Measurements from ENCODE around the gene RAB3B. TPM values are rescaled to one million over a fixed set of nuclear protein-coding genes. Genes with fewer than 3 reads are reported as not detected.

RAB3B gene
- total and polyA plus RNA-seq, 9 of the 15 experiments (the other 6 are each of a cell fraction or from before 2014, with no cell fraction given), result 0.07 to 0.47 (median 0.27) TPM

- Histone ChIP-seq H3K27me3 (ENCODE audit: control insufficient read depth in 2 of 2, insufficient read depth in 2 of 2, low read length in 2 of 2) (peaks cover 2 to 4% of the 10 kb centered on the region in 2 experiments; a peak in 3 of 5 replicates), H3K27ac (ENCODE audit: extremely low read depth, low read depth, low read length) (no peak overlapping the region), H3K9me3 (replicated peaks; ENCODE audit: control insufficient read depth, insufficient read depth, low read depth, low read length) (no peaks in the 10 kb centered on the region), H3K9me1 (ENCODE audit: control insufficient read depth, insufficient read depth, low read length) (no peaks in the 10 kb centered on the region), H3K4me1 (replicated peaks in 1 of 2; ENCODE audit: control insufficient read depth in 2 of 2, insufficient read depth in 2 of 2, low read length in 2 of 2) (no peaks in the 10 kb centered on the region), H4K20me1 (replicated peaks; ENCODE audit: control insufficient read depth, insufficient read depth, low read length) (no peaks in the 10 kb centered on the region), H3K4me3 (no peak overlapping the region), H3K79me2 (ENCODE audit: control insufficient read depth, insufficient read depth, low read length) (no peaks in the 10 kb centered on the region), H2AFZ (ENCODE audit: low read depth, low read length) (no peak overlapping the region), H3K36me3 (ENCODE audit: control insufficient read depth, insufficient read depth, low read length) (no peaks in the 10 kb centered on the region), H3K9ac (ENCODE audit: insufficient read depth in 1 of 2, low read depth in 2 of 2, low read length in 2 of 2) (no peak overlapping the region), H3K4me2 (ENCODE audit: insufficient read depth, low read length) (no peak overlapping the region)
- intact Hi-C loops (cut with micrococcal nuclease) (no loop called here), in situ Hi-C loops (cut with MboI) (loop anchor here (10.0 kb wide), 1 partner anchor 61 kb away; the partner anchor contains the start of gene RAB3B)
- FAIRE-seq, result no peak
- ChIA-PET CTCF (ENCODE audit: low intra/inter-chr PET ratio) (no interaction called here), POLR2A (interaction anchor here (0.5 to 1.9 kb wide), 8 partner anchors 9 to 81 kb away, joined by 3 to 8 read pairs (median 3); no protein-coding TSS in a partner anchor)
- no peak for ATAC-seq
- TF ChIP-seq MYC (IDR thresholded peaks at IDR 0.05; ENCODE audit: low read depth, low read length) (no peak), MYC (CRISPR knock-in tag; IDR thresholded peaks at IDR 0.05; ENCODE audit: borderline replicate concordance, low read depth) (no peak)
- WGBS (ENCODE audit: insufficient coverage, low coverage, missing lambda C conversion rate), result 4% methylated on average over 1 of the region's 1 CpG
- no TSS peak for BruUV-seq (replicated peaks)
- no peak for DNase-seq (ENCODE audit: extremely low read depth in 1 of 4, low spot score in 3 of 4)
These were observed 57.2 kb downstream of the RAB3B start for GRCh38 chr1:51933344-51933743.

- Histone ChIP-seq H2AFZ (ENCODE audit: low read depth, low read length) (no peak overlapping the region), H4K20me1 (replicated peaks; ENCODE audit: control insufficient read depth, insufficient read depth, low read length) (no peaks in the 10 kb centered on the region; the same call in 1 of the 2 replicates), H3K4me3 (no peak overlapping the region), H3K4me2 (ENCODE audit: insufficient read depth, low read length) (no peak overlapping the region), H3K27me3 (ENCODE audit: control insufficient read depth in 2 of 2, insufficient read depth in 2 of 2, low read length in 2 of 2) (peaks cover 5 to 13% of the 10 kb centered on the region in 2 experiments; a peak in 3 of 5 replicates), H3K79me2 (ENCODE audit: control insufficient read depth, insufficient read depth, low read length) (no peaks in the 10 kb centered on the region), H3K9me3 (replicated peaks; ENCODE audit: control insufficient read depth, insufficient read depth, low read depth, low read length) (no peaks in the 10 kb centered on the region), H3K36me3 (ENCODE audit: control insufficient read depth, insufficient read depth, low read length) (no peaks in the 10 kb centered on the region), H3K9ac (ENCODE audit: insufficient read depth in 1 of 2, low read depth in 2 of 2, low read length in 2 of 2) (no peak overlapping the region), H3K4me1 (replicated peaks in 1 of 2; ENCODE audit: control insufficient read depth in 2 of 2, insufficient read depth in 2 of 2, low read length in 2 of 2) (no peaks in the 10 kb centered on the region), H3K9me1 (ENCODE audit: control insufficient read depth, insufficient read depth, low read length) (no peaks in the 10 kb centered on the region), H3K27ac (ENCODE audit: extremely low read depth, low read depth, low read length) (no peak overlapping the region)
- intact Hi-C loops (cut with micrococcal nuclease), result no loop called here
- FAIRE-seq (no peak), DNase-seq (ENCODE audit: extremely low read depth in 1 of 4, low spot score in 3 of 4) (no peak), ATAC-seq (no peak)
- BruUV-seq (replicated peaks), result no TSS peak
- in situ Hi-C loops (cut with MboI), result loop anchor here (10.0 kb wide), 1 partner anchor 64 kb away; the partner anchor contains the start of gene RAB3B
- ChIA-PET POLR2A (interaction anchor here (1.0 to 1.3 kb wide), 3 partner anchors 9 to 13 kb away, joined by 3 to 5 read pairs (median 4); no protein-coding TSS in a partner anchor), CTCF (ENCODE audit: low intra/inter-chr PET ratio) (interaction anchor here (0.6 kb wide), 1 partner anchor 85 kb away, joined by 3 read pairs; no protein-coding TSS in a partner anchor)
- TF ChIP-seq RBM25 (IDR thresholded peaks at IDR 0.05; ENCODE audit: low read depth, low read length, severe bottlenecking) (peak; percentile 83), BCOR (IDR thresholded peaks at IDR 0.05) (0 out of 2 replicates have a peak, but pooled peaks have one; percentile 31), NCOA2 (IDR thresholded peaks at IDR 0.05; ENCODE audit: partially characterized antibody in 2 of 2) (no peak), ZFP36 (IDR thresholded peaks at IDR 0.05; ENCODE audit: low read depth, low read length, partially characterized antibody) (peak; percentile 47)
These were observed 60.2 kb downstream of the RAB3B start for GRCh38 chr1:51930329-51930728.
